ENCODE data around the gene HPGD. TPM values are rescaled to one million over a fixed set of nuclear protein-coding genes. Genes with fewer than 3 reads are reported as not detected.

HPGD gene
- polyA plus RNA-seq, 1 donor (not counting 4 experiments of a cell fraction or from before 2014, with no cell fraction given): 0.75 TPM

DNA sequence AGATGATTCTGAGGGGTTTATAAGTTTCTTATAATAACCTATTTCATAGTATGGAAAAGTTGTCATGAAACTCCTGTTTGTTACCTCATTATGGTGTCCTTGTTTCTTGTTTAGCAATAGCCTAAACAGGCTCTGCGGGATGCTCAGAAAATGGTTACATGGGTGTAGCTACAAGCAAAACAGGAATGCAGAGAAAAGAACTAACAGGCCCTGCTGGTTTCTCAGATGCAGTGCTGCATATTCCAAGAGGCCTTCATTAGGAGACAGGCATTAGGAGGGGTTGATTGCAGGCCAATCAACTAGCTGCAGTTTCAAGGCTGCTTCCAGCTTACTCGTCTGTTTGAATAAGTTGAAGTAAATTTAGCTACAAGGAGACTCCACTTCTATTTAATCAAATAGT is 37.6 kb upstream of the HPGD start:
- FAIRE-seq (peak; percentile 26), DNase-seq (ENCODE audit: low read depth, low spot score) (no peak)
- H3K9me3 ChIP-seq (ENCODE audit: control insufficient read depth, low read depth, low read length): no peaks in the 10 kb centered on the region
- H3K9ac ChIP-seq (ENCODE audit: control insufficient read depth, extremely low read depth, insufficient read depth, low read length): no peak overlapping the region
- dilution Hi-C loops (cut with MboI; ENCODE audit: extremely low pct_ligation_motif_present, low sequenced_read_pairs): no loop called here
- no peaks in the 10 kb centered on the region for H4K20me1 ChIP-seq (ENCODE audit: control insufficient read depth, extremely low read depth, insufficient read depth, low read length)
- H3K27ac ChIP-seq (ENCODE audit: control insufficient read depth, insufficient read depth, low read length): no peak overlapping the region
- peak overlapping the region; percentile 60 for H2AFZ ChIP-seq (ENCODE audit: control insufficient read depth, low read length)
- no peaks in the 10 kb centered on the region for H3K4me1 ChIP-seq (ENCODE audit: control insufficient read depth, extremely low read depth, insufficient read depth, low read length)
- TF ChIP-seq, protein P1, sequence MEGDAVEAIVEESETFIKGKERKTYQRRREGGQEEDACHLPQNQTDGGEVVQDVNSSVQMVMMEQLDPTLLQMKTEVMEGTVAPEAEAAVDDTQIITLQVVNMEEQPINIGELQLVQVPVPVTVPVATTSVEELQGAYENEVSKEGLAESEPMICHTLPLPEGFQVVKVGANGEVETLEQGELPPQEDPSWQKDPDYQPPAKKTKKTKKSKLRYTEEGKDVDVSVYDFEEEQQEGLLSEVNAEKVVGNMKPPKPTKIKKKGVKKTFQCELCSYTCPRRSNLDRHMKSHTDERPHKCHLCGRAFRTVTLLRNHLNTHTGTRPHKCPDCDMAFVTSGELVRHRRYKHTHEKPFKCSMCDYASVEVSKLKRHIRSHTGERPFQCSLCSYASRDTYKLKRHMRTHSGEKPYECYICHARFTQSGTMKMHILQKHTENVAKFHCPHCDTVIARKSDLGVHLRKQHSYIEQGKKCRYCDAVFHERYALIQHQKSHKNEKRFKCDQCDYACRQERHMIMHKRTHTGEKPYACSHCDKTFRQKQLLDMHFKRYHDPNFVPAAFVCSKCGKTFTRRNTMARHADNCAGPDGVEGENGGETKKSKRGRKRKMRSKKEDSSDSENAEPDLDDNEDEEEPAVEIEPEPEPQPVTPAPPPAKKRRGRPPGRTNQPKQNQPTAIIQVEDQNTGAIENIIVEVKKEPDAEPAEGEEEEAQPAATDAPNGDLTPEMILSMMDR (optimal IDR thresholded peaks at IDR 0.05 in 1 of 3, IDR thresholded peaks at IDR 0.05 in 1 of 3, conservative IDR thresholded peaks at IDR 0.05 in 1 of 3; ENCODE audit: extremely low read depth in 1 of 3, insufficient read depth in 2 of 3, low read length in 3 of 3): no peak
- no peak for TF ChIP-seq EZH2 (IDR thresholded peaks at IDR 0.05; ENCODE audit: low read length)
- no peaks in the 10 kb centered on the region for H3K9me1 ChIP-seq (ENCODE audit: control insufficient read depth, extremely low read depth, insufficient read depth, low read length)
- no peaks in the 10 kb centered on the region for H3K79me2 ChIP-seq (ENCODE audit: control insufficient read depth, insufficient read depth, low read length)
- no peak overlapping the region for H3K4me3 ChIP-seq (ENCODE audit: control insufficient read depth in 2 of 3, extremely low read depth in 1 of 3, insufficient read depth in 2 of 3, low read depth in 1 of 3, low read length in 3 of 3)
- no peaks in the 10 kb centered on the region for H3K27me3 ChIP-seq (ENCODE audit: control insufficient read depth, extremely low read depth, insufficient read depth, low read length)
- H3K4me2 ChIP-seq (ENCODE audit: control insufficient read depth, extremely low read depth, insufficient read depth, low read depth, low read length): no peak overlapping the region
- no peaks in the 10 kb centered on the region for H3K36me3 ChIP-seq (ENCODE audit: control insufficient read depth in 2 of 2, extremely low read depth in 1 of 2, insufficient read depth in 2 of 2, low read length in 2 of 2)

DNA sequence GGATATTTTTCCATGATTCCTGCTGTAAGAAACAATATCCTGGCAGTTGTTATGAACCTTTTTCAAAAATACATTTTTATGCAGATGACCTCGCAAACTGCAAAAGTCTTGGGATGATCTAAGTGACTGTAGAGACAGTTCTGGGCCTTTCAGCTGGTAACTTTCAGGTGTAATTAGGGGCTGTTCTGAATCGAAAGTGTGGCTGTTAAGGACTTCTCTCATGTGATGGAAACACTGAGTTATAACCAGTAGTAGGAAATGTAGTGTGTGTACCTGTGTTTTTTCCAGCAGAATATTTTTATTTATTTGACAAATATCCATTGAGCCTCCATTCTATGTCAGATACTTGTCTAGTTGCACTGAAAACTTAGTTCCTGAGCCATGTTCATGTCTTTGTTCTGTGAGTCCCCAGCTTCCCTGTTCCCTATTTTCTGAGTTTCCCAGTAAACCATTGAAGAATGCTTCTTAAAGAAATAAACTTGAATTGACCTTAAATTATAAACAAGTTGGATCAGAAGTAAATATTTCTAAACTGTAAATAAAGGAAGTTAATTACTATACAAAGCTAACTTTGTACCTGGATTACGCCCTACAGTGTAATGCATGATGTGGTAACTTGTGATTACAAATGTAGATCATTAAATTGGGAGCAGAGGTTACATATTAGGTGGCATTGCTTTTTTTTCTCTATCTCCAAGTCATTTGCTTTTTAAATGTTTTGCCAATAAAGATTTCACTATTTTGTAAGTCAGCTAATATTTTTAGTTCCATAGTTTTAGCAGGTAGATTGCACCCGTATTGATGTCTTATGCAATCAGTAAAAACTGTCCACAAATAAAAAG is 33.7 kb upstream of the HPGD start:
- Histone ChIP-seq H3K9me1 (ENCODE audit: control insufficient read depth, extremely low read depth, insufficient read depth, low read length) (no peaks in the 10 kb centered on the region), H4K20me1 (ENCODE audit: control insufficient read depth, extremely low read depth, insufficient read depth, low read length) (no peaks in the 10 kb centered on the region), H2AFZ (ENCODE audit: control insufficient read depth, low read length) (no peak overlapping the region), H3K4me1 (ENCODE audit: control insufficient read depth, extremely low read depth, insufficient read depth, low read length) (peaks cover 16% of the 10 kb centered on the region), H3K36me3 (ENCODE audit: control insufficient read depth in 2 of 2, extremely low read depth in 1 of 2, insufficient read depth in 2 of 2, low read length in 2 of 2) (no peaks in the 10 kb centered on the region), H3K27ac (ENCODE audit: control insufficient read depth, insufficient read depth, low read length) (no peak overlapping the region), H3K4me3 (ENCODE audit: control insufficient read depth in 2 of 3, extremely low read depth in 1 of 3, insufficient read depth in 2 of 3, low read depth in 1 of 3, low read length in 3 of 3) (no peak overlapping the region), H3K27me3 (ENCODE audit: control insufficient read depth, extremely low read depth, insufficient read depth, low read length) (no peaks in the 10 kb centered on the region), H3K9me3 (ENCODE audit: control insufficient read depth, low read depth, low read length) (no peaks in the 10 kb centered on the region), H3K79me2 (ENCODE audit: control insufficient read depth, insufficient read depth, low read length) (no peaks in the 10 kb centered on the region), H3K4me2 (ENCODE audit: control insufficient read depth, extremely low read depth, insufficient read depth, low read depth, low read length) (no peak overlapping the region), H3K9ac (ENCODE audit: control insufficient read depth, extremely low read depth, insufficient read depth, low read length) (no peak overlapping the region)
- dilution Hi-C loops (cut with MboI; ENCODE audit: extremely low pct_ligation_motif_present, low sequenced_read_pairs): no loop called here
- DNase-seq (ENCODE audit: low read depth, low spot score) (no peak), FAIRE-seq (no peak)
- no peak for TF ChIP-seq EZH2 (IDR thresholded peaks at IDR 0.05; ENCODE audit: low read length)
- TF ChIP-seq, protein P1 (optimal IDR thresholded peaks at IDR 0.05 in 1 of 3, IDR thresholded peaks at IDR 0.05 in 1 of 3, conservative IDR thresholded peaks at IDR 0.05 in 1 of 3; ENCODE audit: extremely low read depth in 1 of 3, insufficient read depth in 2 of 3, low read length in 3 of 3): no peak

All from keratinocyte (primary cell).